ENCODE measurements around the gene FAM187B.
A peak's percentile ranks its signal among the peaks of the same experiment; 100 is the strongest.

FAM187B gene

GRCh38 chr19:35269438-35270117, 41.0 kb upstream of the FAM187B start (continued):
- TF ChIP-seq ZSCAN4 (tag by site-specific recombination; IDR thresholded peaks at IDR 0.05): no peak
- no peak for TF ChIP-seq ZNF623 (tag by site-specific recombination; IDR thresholded peaks at IDR 0.05)
- TF ChIP-seq ZNF239 (tag by site-specific recombination; IDR thresholded peaks at IDR 0.05): no peak
- no peak for TF ChIP-seq ZSCAN18 (tag by site-specific recombination; IDR thresholded peaks at IDR 0.05)
- TF ChIP-seq ZNF658 (tag by site-specific recombination; IDR thresholded peaks at IDR 0.05): no peak
- TF ChIP-seq ZNF140 (tag by site-specific recombination; IDR thresholded peaks at IDR 0.05): no peak
- peak; percentile 75 for TF ChIP-seq ZBTB26 (tag by site-specific recombination; optimal IDR thresholded peaks at IDR 0.05)
- no peak for TF ChIP-seq ZNF521 (tag by site-specific recombination; IDR thresholded peaks at IDR 0.05)
- no peak for TF ChIP-seq PRDM4 (tag by site-specific recombination; IDR thresholded peaks at IDR 0.05)
- no peak for TF ChIP-seq ZSCAN23 (tag by site-specific recombination; IDR thresholded peaks at IDR 0.05)
- TF ChIP-seq ZNF792 (tag by site-specific recombination; IDR thresholded peaks at IDR 0.05): no peak
- TF ChIP-seq ZBTB17 (tag by site-specific recombination; IDR thresholded peaks at IDR 0.05): no peak; the same call in 1 of the 2 replicates
- no peak for TF ChIP-seq ZNF548 (tag by site-specific recombination; IDR thresholded peaks at IDR 0.05)
- TF ChIP-seq GLIS2 (tag by site-specific recombination; IDR thresholded peaks at IDR 0.05): peak; percentile 95
- TF ChIP-seq KLF8 (tag by site-specific recombination; IDR thresholded peaks at IDR 0.05): peak; percentile 46; the same call in 1 of the 2 replicates
- TF ChIP-seq ZNF37A (tag by site-specific recombination; IDR thresholded peaks at IDR 0.05): no peak
- 0 out of 2 replicates have a peak, but pooled peaks have one; percentile 28 for TF ChIP-seq ZNF174 (tag by site-specific recombination; IDR thresholded peaks at IDR 0.05)
- peak; percentile 60; the same call in 1 of the 2 replicates for TF ChIP-seq ZNF501 (tag by site-specific recombination; IDR thresholded peaks at IDR 0.05)
- no peak for TF ChIP-seq ZNF701 (tag by site-specific recombination; IDR thresholded peaks at IDR 0.05)
- TF ChIP-seq TRIM28 (IDR thresholded peaks at IDR 0.05; ENCODE audit: borderline replicate concordance, low read length): no peak
- TF ChIP-seq ZNF830 (tag by site-specific recombination; IDR thresholded peaks at IDR 0.05; ENCODE audit: low read depth): no peak
- TF ChIP-seq ZEB2 (tag by site-specific recombination; IDR thresholded peaks at IDR 0.05): peak; percentile 93
- TF ChIP-seq ZNF2 (tag by site-specific recombination; IDR thresholded peaks at IDR 0.05): no peak
- 0 out of 2 replicates have a peak, but pooled peaks have one; percentile 25 for TF ChIP-seq ZNF629 (tag by site-specific recombination; IDR thresholded peaks at IDR 0.05)
- TF ChIP-seq ZNF560 (tag by site-specific recombination; IDR thresholded peaks at IDR 0.05; ENCODE audit: borderline replicate concordance): no peak
- TF ChIP-seq REST (tag by site-specific recombination; IDR thresholded peaks at IDR 0.05): no peak
- no peak for TF ChIP-seq GFI1B (tag by site-specific recombination; IDR thresholded peaks at IDR 0.05)
- no peak for TF ChIP-seq ZNF510 (tag by site-specific recombination; IDR thresholded peaks at IDR 0.05; ENCODE audit: insufficient replicate concordance)
- TF ChIP-seq ZIC2 (tag by site-specific recombination; IDR thresholded peaks at IDR 0.05): peak; percentile 87
- no peak for TF ChIP-seq ZNF426 (tag by site-specific recombination; IDR thresholded peaks at IDR 0.05)
- no peak for TF ChIP-seq ZNF155 (tag by site-specific recombination; IDR thresholded peaks at IDR 0.05)
- no peak for TF ChIP-seq ZSCAN16 (tag by site-specific recombination; IDR thresholded peaks at IDR 0.05)
- TF ChIP-seq ZNF791 (tag by site-specific recombination; IDR thresholded peaks at IDR 0.05): no peak
